Activated naive CD8-positive, alpha-beta T cell treated with anti-CD3 and anti-CD28 coated beads, Interleukin-2, amount 50 U/mL, for 24 hours (primary cell): Measurements from ENCODE around the gene ACOT11.

ENCODE experiments used
- ATAC-seq: fragments of 150-1000 bp; cut with Tn5 transposase; one replicate; pipeline ENCODE4 v1.10.0; 2021
- DNase-seq: peaks from one replicate; pipeline ENCODE4 v3.0.0; 2021
- H3K27ac Mint-ChIP-seq: one replicate; pipeline ENCODE4 v1.8.0; 2021; ENCODE audit warnings: mild to moderate bottlenecking, mixed read lengths
- H3K27me3 Mint-ChIP-seq: one replicate; pipeline ENCODE4 v1.8.0; 2021; ENCODE audit warnings: mixed read lengths
- H3K36me3 Mint-ChIP-seq: one replicate; pipeline ENCODE4 v1.8.0; 2021; ENCODE audit warnings: low read depth, mixed read lengths
- H3K4me1 Mint-ChIP-seq: one replicate; pipeline ENCODE4 v1.8.0; 2021; ENCODE audit warnings: mixed read lengths
- H3K4me3 Mint-ChIP-seq: one replicate; pipeline ENCODE4 v1.8.0; 2021; ENCODE audit warnings: mild to moderate bottlenecking, moderate library complexity, mixed read lengths
- H3K9me3 Mint-ChIP-seq: one replicate; pipeline ENCODE4 v1.8.0; 2021; ENCODE audit warnings: mixed read lengths

ACOT11 gene

GRCh38 chr1:54566438-54567141, 18.6 kb downstream of the ACOT11 start:
- Mint-ChIP-seq H3K4me3 (no peak overlapping the region), H3K36me3 (no peaks in the 10 kb centered on the region), H3K27ac (no peak overlapping the region), H3K9me3 (no peaks in the 10 kb centered on the region), H3K4me1 (no peaks in the 10 kb centered on the region), H3K27me3 (no peaks in the 10 kb centered on the region)
- ATAC-seq (peak; percentile 89), DNase-seq (no peak)

DNA sequence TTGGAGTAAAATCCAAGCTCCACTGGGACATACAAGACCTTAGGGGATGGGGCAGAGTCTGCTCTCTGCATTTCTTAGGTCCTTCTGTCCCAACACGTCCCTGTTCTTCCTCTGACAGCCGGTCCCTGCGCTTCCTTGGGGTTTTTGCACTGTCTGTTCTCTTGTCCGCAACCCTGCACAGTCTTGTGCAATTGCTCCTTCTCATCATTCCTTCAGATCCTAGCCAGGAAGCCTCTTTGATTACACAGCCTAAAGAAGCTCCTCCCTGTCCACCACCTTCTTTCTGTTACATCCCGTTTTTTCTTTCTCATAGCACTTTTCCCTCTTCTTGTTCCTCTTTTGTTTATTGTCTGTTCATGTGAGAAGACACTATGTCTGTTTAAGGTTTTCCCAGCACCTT, 19.9 kb downstream of the ACOT11 start:
- H3K27me3 Mint-ChIP-seq = no peaks in the 10 kb centered on the region
- H3K4me3 Mint-ChIP-seq = no peak overlapping the region
- H3K4me1 Mint-ChIP-seq = no peaks in the 10 kb centered on the region
- no peak overlapping the region for H3K27ac Mint-ChIP-seq
- no peak for ATAC-seq
- no peaks in the 10 kb centered on the region for H3K36me3 Mint-ChIP-seq
- no peak for DNase-seq
- no peaks in the 10 kb centered on the region for H3K9me3 Mint-ChIP-seq

GRCh38 chr1:54569339-54569738, 21.3 kb downstream of the ACOT11 start:
- H3K27me3 Mint-ChIP-seq = no peaks in the 10 kb centered on the region
- ATAC-seq (no peak), DNase-seq (no peak)
- no peak overlapping the region for H3K4me3 Mint-ChIP-seq
- no peaks in the 10 kb centered on the region for H3K9me3 Mint-ChIP-seq
- no peak overlapping the region for H3K27ac Mint-ChIP-seq
- H3K36me3 Mint-ChIP-seq = no peaks in the 10 kb centered on the region
- H3K4me1 Mint-ChIP-seq = no peaks in the 10 kb centered on the region

DNA sequence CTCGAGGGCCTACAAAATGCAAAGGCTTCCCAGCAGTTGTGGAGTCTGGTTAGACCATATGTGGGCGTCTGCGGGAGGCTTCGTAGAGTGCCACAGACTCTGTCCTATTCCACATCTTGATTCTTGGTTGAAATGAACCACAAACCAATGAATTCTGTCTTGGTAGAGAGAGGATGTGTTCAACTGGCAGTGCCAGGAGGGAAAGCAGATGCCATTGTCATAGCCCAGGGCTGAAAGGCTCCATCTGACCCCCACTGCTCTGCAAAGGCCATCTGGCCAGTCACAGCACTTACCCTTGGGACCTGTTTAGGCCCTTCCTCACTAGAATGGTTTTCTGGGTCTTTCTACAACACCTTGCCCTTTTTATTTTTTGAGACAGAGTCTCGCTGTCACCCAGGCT, 22.1 kb downstream of the ACOT11 start:
- no peaks in the 10 kb centered on the region for H3K9me3 Mint-ChIP-seq
- no peaks in the 10 kb centered on the region for H3K4me1 Mint-ChIP-seq
- ATAC-seq (no peak), DNase-seq (no peak)
- H3K36me3 Mint-ChIP-seq = no peaks in the 10 kb centered on the region
- H3K4me3 Mint-ChIP-seq = no peak overlapping the region
- no peak overlapping the region for H3K27ac Mint-ChIP-seq
- no peaks in the 10 kb centered on the region for H3K27me3 Mint-ChIP-seq

DNA sequence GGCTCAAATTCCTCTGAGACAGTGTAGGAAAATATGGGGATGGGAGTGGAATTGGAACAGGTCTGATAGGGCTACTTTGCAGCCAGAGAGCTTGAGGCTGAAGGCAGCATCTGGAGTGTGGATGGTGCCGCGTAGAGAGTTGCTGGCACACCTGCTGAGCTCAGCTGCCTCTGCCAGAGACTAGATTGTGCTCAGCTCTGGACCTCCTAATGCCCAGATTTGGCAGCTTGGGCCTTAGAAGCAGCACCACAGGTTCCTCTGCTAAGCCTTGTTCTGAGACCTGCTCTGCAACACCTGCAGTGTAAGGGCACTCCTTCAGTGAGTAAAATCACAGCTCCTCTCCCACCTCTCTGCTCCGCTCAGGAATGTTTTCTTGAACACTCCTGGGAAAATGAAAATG, 23.3 kb downstream of the ACOT11 start:
- no peak overlapping the region for H3K4me3 Mint-ChIP-seq
- DNase-seq (no peak), ATAC-seq (no peak)
- H3K36me3 Mint-ChIP-seq = no peaks in the 10 kb centered on the region
- H3K27me3 Mint-ChIP-seq = no peaks in the 10 kb centered on the region
- H3K9me3 Mint-ChIP-seq = no peaks in the 10 kb centered on the region
- H3K27ac Mint-ChIP-seq = no peak overlapping the region
- peaks cover 2% of the 10 kb centered on the region for H3K4me1 Mint-ChIP-seq

DNA sequence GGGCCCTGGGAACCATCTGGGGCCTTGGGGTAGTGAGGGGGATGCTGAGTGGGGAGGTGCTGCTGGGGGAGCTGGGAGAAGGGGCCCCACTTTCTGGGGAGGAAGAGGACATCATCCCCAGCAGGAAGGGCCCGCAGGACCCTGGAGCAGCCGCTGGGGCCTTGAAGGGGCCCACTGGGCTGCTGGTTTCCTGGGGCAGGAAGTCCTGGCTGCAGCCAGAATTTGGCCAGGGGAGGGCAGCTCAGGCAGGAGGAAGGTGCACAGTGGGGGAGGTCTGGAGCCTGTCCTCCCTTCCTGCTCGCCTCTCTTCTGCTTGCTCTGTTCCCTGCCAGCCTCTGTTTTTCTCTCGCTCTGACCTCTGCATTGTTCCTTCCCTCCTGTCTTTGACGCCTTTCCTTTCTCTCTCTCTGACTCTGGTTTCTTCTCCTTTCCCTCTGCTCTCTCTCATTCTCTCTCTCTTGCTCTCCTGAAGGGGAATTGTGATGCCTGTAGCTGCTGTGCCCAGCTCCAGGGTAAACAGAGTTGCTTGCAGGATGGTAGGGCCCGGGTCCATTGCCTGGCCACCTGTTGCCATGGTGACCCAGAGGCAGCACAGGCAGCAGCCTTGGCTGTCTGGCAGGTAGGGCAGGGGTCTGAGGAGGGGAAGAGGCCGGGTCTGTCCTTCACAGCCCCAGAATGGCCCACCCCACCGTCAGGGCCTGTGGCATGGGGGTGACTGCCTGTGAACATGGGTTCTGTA, 23.9 kb downstream of the ACOT11 start:
- Mint-ChIP-seq H3K27ac (no peak overlapping the region), H3K9me3 (no peaks in the 10 kb centered on the region), H3K4me1 (peaks cover 2% of the 10 kb centered on the region), H3K4me3 (no peak overlapping the region), H3K27me3 (no peaks in the 10 kb centered on the region), H3K36me3 (no peaks in the 10 kb centered on the region)
- no peak for DNase-seq
- ATAC-seq = no peak

DNA sequence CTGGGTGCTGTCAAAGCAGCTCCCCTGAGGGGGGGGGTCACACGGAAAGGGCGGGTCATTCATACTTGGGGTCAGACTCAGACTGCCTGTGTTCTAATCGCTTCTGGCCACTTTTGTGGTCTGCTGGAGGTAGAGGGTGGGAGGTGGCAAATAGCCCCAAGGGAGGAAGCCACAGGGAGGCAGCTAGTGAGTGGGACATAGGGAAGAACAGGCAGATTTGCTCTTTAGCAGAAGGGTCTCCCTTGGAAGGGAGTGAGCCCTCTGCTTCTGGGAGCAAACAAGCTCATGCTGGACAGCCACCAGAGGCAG, 24.5 kb downstream of the ACOT11 start:
- ATAC-seq = no peak
- H3K9me3 Mint-ChIP-seq = no peaks in the 10 kb centered on the region

GRCh38 chr1:54574158-54574778, 26.2 kb downstream of the ACOT11 start:
- Mint-ChIP-seq H3K4me1 (peaks cover 2% of the 10 kb centered on the region), H3K36me3 (no peaks in the 10 kb centered on the region), H3K27ac (no peak overlapping the region), H3K9me3 (no peaks in the 10 kb centered on the region), H3K4me3 (no peak overlapping the region), H3K27me3 (no peaks in the 10 kb centered on the region)
- DNase-seq = no peak
- ATAC-seq = no peak

More for the DNA sequence above, 24.5 kb downstream of the ACOT11 start:
- no peak for DNase-seq
- Mint-ChIP-seq H3K4me3 (no peak overlapping the region), H3K4me1 (peaks cover 2% of the 10 kb centered on the region), H3K27ac (no peak overlapping the region), H3K36me3 (no peaks in the 10 kb centered on the region), H3K27me3 (no peaks in the 10 kb centered on the region)

- H3K27me3 Mint-ChIP-seq = no peaks in the 10 kb centered on the region
- peaks cover 2% of the 10 kb centered on the region for H3K4me1 Mint-ChIP-seq
- H3K27ac Mint-ChIP-seq = no peak overlapping the region
- H3K36me3 Mint-ChIP-seq = no peaks in the 10 kb centered on the region
- H3K9me3 Mint-ChIP-seq = no peaks in the 10 kb centered on the region
- no peak overlapping the region for H3K4me3 Mint-ChIP-seq
- no peak for DNase-seq
- ATAC-seq = no peak
Measured at GRCh38 chr1:54575161-54575560, 27.1 kb downstream of the ACOT11 start.

DNA sequence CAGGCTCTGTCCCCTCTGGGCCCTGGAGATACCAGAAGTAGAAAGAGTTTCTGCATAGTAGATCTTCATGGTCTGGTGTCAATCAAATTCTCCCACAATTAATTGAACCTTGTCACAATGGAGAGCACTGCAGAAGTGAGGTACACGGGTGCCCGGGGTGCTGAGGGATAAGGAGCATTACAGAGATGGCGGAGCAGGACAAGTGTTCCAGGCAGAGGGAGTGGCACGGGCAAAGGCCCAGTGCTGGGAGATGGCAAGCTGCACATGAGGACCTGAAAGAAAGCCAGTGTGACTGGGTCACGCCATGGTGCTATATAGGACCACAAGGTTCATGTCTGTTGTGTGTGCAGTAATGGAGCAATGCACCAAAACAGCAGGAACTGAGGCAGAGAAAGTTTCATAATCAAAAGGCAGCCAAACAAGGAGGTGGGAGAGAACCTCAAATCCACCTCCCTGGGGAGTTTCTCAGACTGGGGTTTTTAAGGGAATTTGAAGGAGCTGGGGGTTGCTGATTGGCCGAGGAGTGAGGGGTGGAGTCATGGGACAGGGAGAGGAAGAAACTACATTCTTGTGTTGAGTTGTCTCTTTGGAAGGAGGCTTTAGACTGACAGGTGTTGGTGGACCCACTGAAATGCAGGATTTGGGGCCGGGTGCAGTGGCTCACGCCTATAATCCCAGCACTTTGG, 27.7 kb downstream of the ACOT11 start:
- no peaks in the 10 kb centered on the region for H3K27me3 Mint-ChIP-seq
- H3K4me1 Mint-ChIP-seq = peaks cover 2% of the 10 kb centered on the region
- no peaks in the 10 kb centered on the region for H3K9me3 Mint-ChIP-seq
- ATAC-seq (no peak), DNase-seq (no peak)
- no peaks in the 10 kb centered on the region for H3K36me3 Mint-ChIP-seq
- H3K27ac Mint-ChIP-seq = no peak overlapping the region
- no peak overlapping the region for H3K4me3 Mint-ChIP-seq

GRCh38 chr1:54577612-54578011, 29.6 kb downstream of the ACOT11 start:
- no peak for DNase-seq
- no peak for ATAC-seq
- Mint-ChIP-seq H3K27ac (no peak overlapping the region), H3K27me3 (no peaks in the 10 kb centered on the region), H3K9me3 (no peaks in the 10 kb centered on the region), H3K4me3 (no peak overlapping the region), H3K4me1 (peaks cover 2% of the 10 kb centered on the region), H3K36me3 (no peaks in the 10 kb centered on the region)

- H3K4me1 Mint-ChIP-seq = peaks cover 2% of the 10 kb centered on the region
- no peaks in the 10 kb centered on the region for H3K27me3 Mint-ChIP-seq
- H3K9me3 Mint-ChIP-seq = no peaks in the 10 kb centered on the region
- no peak overlapping the region for H3K4me3 Mint-ChIP-seq
- DNase-seq (no peak), ATAC-seq (no peak)
- no peak overlapping the region for H3K27ac Mint-ChIP-seq
- no peaks in the 10 kb centered on the region for H3K36me3 Mint-ChIP-seq
Measured at GRCh38 chr1:54579337-54579781, 31.3 kb downstream of the ACOT11 start.

DNA sequence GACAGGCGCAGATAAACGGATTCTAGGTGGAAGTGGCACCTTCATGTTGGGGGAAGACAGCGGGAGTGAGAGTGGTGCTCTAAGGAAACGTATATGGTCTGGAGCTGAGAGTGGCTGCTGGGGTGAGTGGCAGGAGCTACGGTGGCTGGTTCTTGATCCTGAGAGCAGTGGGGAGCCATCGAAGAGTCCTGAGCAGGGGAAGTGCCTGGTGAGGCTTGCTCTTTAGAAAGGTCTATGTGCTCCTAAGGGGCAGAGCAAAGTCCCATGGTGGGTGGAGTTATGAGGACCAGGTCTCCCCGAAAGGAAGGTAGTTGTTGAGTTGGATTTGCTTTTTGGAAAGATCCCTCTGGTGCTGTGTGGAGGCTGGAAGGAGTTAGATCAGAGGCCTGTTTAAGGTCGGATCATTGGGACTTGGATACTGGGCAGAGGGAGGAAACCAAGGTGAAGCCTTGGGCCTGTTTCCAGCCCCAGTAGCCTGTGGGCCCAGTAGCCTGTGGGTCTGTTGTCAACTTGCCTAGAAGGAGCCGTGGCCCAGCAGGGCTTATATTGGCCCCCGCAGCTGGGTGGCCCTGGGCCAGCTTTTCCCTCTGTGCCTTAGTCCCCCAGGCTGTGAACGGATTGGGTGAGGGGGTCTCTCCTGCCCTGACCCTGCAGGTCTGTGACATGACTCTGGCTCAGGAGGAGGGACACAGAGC, 33.0 kb downstream of the ACOT11 start:
- Mint-ChIP-seq H3K27me3 (no peaks in the 10 kb centered on the region), H3K36me3 (no peaks in the 10 kb centered on the region), H3K27ac (no peak overlapping the region), H3K4me3 (no peak overlapping the region), H3K4me1 (no peaks in the 10 kb centered on the region), H3K9me3 (no peaks in the 10 kb centered on the region)
- ATAC-seq (no peak), DNase-seq (no peak)

GRCh38 chr1:54581621-54582035, 33.6 kb downstream of the ACOT11 start:
- Mint-ChIP-seq H3K36me3 (no peaks in the 10 kb centered on the region), H3K4me3 (no peak overlapping the region), H3K4me1 (no peaks in the 10 kb centered on the region), H3K27me3 (no peaks in the 10 kb centered on the region), H3K9me3 (no peaks in the 10 kb centered on the region), H3K27ac (no peak overlapping the region)
- DNase-seq (no peak), ATAC-seq (no peak)
